ENCODE results near the gene COIL.

The COIL gene

DNA sequence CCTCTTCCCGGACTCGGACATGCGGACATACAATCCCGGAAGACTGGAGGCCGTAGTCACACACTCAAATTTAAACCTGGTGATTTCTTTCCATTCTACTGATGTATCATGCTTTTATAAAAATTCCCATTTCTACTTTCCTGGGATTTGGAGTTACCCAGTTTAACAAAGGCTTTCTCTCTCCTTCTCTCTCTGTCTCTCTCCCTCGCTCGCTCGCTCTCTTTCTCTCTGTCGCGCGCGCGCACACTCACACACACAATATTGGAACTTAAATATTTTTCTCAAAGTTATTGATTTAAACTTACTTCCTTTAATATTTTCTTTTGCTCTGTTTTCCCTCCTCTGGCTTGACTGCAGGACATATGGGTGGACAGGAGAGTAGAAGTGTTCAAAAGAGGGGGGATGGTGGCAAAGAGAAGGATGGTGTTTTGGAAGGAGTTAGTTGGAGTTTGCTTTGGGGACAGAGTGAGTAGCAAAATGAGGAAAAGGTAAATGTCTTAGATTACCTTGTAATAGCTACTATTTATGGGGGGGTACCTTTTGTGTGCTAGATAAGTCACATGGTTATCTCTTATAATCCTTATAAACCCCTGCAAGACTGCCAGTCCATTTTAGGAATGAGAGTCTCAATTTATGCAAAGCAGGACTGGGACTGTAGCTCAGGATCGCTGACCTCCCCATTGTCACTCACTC lies 46.1 kb downstream of the COIL start:
- Histone ChIP-seq H3K9me3 (ENCODE audit: low read length) (no peaks in the 10 kb centered on the region), H3K4me1 (ENCODE audit: insufficient read depth, low read length) (peaks cover 36% of the 10 kb centered on the region), H3K9ac (ENCODE audit: low read length) (peak overlapping the region; percentile 84), H3K27me3 (ENCODE audit: control insufficient read depth in 1 of 2, insufficient read depth in 2 of 2, low read length in 2 of 2) (no peaks in the 10 kb centered on the region), H3K4me3 (ENCODE audit: low read depth in 1 of 2, low read length in 2 of 2) (peak overlapping the region; percentile 80 to 87), H3K36me3 (ENCODE audit: insufficient read depth, low read length) (no peaks in the 10 kb centered on the region), H3K27ac (ENCODE audit: low read depth, low read length) (peak overlapping the region; percentile 86)

DNA sequence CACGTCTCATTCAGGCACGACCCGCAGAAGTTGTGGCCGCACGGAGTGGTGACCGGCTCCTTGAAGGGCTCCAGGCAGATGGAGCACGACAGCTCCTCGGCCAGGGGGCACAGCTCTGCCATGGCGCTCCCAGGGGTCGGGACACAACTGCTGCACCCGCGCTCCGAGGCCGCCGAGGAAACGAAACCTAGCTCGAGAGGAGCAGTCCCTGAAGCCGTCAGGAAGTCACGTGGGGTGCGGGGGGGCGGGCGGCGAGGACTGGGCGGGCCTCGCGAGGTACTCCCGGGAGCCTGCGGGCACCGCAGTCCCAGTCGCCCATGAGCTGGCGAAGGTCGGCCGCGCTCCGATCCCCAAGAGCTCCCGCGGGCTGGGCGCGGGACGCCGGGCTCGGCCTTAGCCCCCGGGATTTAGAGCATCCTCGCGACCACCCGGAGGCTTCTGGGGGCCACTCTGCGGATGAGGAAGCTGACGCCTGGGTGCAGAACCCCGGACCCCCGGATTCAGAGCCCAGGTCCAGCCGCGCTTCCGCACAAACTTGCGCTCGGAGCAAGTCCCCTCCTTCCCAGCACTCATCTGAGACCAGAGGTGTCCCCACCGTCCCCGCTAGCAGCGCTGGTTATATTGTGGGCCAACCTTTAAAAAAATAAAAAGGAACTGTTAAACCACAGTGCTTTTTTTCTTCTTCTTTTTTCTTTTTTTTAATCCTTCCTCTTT lies 46.8 kb downstream of the COIL start, which contains the start of gene TRIM25:
Gene TRIM25, minus strand, starts transcription at position 183 of the 714 bp plus-strand sequence. Its CDS starts 61 bp downstream, at position 122.
- peaks cover 38% of the 10 kb centered on the region for H3K4me1 ChIP-seq (ENCODE audit: insufficient read depth, low read length)
- H3K36me3 ChIP-seq (ENCODE audit: insufficient read depth, low read length) = no peaks in the 10 kb centered on the region
- peak within 1 kb of the TSS; percentile 84 for H3K9ac ChIP-seq (ENCODE audit: low read length)
- H3K27ac ChIP-seq (ENCODE audit: low read depth, low read length) = peak within 1 kb of the TSS; percentile 86
- no peaks in the 10 kb centered on the region for H3K9me3 ChIP-seq (ENCODE audit: low read length)
- peak within 1 kb of the TSS; percentile 80 to 87 for H3K4me3 ChIP-seq (ENCODE audit: low read depth in 1 of 2, low read length in 2 of 2)
- H3K27me3 ChIP-seq (ENCODE audit: control insufficient read depth in 1 of 2, insufficient read depth in 2 of 2, low read length in 2 of 2) = no peaks in the 10 kb centered on the region

DNA sequence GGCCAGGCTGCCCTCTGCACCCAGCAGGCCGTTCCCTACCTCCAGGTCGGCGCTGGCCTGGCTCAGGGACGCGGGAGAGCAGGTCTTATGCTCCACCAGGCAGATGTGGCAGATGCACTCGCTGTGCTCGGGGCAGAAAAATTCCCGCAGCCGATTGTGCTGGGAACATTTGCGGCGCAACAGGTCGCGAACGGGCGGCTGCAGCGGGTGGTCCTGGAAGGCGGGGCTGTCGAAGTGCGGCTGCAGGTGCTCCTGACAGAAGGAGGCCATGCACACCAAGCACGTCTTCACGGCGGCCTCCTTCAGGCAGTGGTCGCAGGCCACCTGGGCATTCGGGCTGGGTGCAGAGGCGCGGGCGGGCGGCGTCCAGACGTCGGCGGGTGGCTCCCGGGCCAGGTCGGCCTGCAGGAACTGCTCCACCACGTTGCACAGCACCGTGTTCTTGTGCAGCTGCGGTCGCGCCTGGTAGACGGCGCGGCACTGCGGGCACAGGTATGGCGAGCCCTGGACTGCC lies 47.4 kb downstream of the COIL start:
- H3K36me3 ChIP-seq (ENCODE audit: insufficient read depth, low read length) = peaks cover 4% of the 10 kb centered on the region
- H3K9ac ChIP-seq (ENCODE audit: low read length) = peak overlapping the region; percentile 59
- no peaks in the 10 kb centered on the region for H3K27me3 ChIP-seq (ENCODE audit: control insufficient read depth in 1 of 2, insufficient read depth in 2 of 2, low read length in 2 of 2)
- H3K4me3 ChIP-seq (ENCODE audit: low read depth in 1 of 2, low read length in 2 of 2) = peak overlapping the region; percentile 80 to 87
- H3K4me1 ChIP-seq (ENCODE audit: insufficient read depth, low read length) = peaks cover 42% of the 10 kb centered on the region
- peak overlapping the region; percentile 86 for H3K27ac ChIP-seq (ENCODE audit: low read depth, low read length)
- no peaks in the 10 kb centered on the region for H3K9me3 ChIP-seq (ENCODE audit: low read length)

DNA sequence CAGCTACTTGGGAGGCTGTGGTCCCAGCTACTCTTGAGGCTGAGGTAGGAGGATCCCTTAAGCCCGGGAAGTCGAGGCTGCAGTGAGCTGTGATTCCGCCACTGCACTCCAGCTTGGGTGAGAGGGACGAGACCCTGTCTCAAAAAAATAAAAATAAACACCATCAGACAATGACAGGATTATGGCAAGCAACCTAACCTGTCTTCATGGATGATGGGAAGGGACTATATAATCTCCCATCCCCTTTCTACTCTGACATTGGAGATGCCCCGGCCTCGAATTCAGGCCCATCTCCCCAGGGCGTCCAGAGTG lies 47.9 kb downstream of the COIL start:
- Histone ChIP-seq H3K9me3 (ENCODE audit: low read length) (no peaks in the 10 kb centered on the region), H3K9ac (ENCODE audit: low read length) (peak overlapping the region; percentile 59), H3K4me3 (ENCODE audit: low read depth in 1 of 2, low read length in 2 of 2) (peak overlapping the region; percentile 80 to 87), H3K27ac (ENCODE audit: low read depth, low read length) (peak overlapping the region; percentile 86), H3K27me3 (ENCODE audit: control insufficient read depth in 1 of 2, insufficient read depth in 2 of 2, low read length in 2 of 2) (no peaks in the 10 kb centered on the region), H3K36me3 (ENCODE audit: insufficient read depth, low read length) (peaks cover 6% of the 10 kb centered on the region), H3K4me1 (ENCODE audit: insufficient read depth, low read length) (peaks cover 42% of the 10 kb centered on the region)

DNA sequence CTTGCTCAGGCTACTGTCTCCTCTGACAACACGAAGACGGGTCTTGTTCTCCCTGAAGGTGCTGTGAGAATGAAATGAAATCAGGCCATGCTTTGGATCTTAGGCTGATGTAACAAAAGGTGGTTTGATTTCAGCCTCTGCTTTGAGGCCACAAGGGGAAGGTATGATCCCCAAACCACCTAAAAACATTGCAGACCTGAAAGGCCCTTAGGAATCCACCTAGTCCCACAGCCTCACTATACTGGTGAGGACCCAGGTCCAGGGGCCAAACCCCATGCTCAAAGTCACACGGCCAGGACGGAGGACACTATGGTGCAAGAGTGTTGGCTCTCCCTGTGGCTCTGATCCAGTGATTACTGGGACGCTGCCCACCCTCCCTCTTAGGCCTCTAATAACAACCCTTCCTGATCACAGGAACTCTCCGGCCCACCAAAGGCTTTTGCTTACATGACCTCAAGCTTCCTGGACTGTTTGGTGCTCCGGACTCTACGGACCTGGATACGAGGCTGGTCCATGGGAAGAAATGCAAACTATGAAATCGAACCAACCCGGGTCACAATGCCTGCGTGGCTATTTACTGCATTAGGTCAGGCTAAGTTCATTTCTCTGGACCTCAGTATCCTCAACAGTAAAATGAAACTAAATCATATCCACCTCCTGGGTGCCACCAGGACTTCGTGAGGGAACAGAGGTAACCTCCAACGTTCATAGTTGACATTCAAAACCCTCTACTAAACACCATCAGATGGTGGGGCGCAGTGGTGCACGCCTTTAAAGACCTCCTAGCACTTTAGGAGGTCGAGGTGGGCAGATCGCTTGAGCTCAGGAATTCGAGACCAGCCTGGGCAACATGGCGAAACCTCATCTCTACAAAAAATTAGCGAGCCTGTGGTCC lies 48.5 kb downstream of the COIL start:
- Histone ChIP-seq H3K27me3 (ENCODE audit: control insufficient read depth in 1 of 2, insufficient read depth in 2 of 2, low read length in 2 of 2) (no peaks in the 10 kb centered on the region), H3K9me3 (ENCODE audit: low read length) (no peaks in the 10 kb centered on the region), H3K9ac (ENCODE audit: low read length) (peak overlapping the region; percentile 59), H3K4me1 (ENCODE audit: insufficient read depth, low read length) (peaks cover 42% of the 10 kb centered on the region), H3K36me3 (ENCODE audit: insufficient read depth, low read length) (peaks cover 12% of the 10 kb centered on the region), H3K27ac (ENCODE audit: low read depth, low read length) (peak overlapping the region; percentile 86), H3K4me3 (ENCODE audit: low read depth in 1 of 2, low read length in 2 of 2) (peak overlapping the region; percentile 80 to 87)

DNA sequence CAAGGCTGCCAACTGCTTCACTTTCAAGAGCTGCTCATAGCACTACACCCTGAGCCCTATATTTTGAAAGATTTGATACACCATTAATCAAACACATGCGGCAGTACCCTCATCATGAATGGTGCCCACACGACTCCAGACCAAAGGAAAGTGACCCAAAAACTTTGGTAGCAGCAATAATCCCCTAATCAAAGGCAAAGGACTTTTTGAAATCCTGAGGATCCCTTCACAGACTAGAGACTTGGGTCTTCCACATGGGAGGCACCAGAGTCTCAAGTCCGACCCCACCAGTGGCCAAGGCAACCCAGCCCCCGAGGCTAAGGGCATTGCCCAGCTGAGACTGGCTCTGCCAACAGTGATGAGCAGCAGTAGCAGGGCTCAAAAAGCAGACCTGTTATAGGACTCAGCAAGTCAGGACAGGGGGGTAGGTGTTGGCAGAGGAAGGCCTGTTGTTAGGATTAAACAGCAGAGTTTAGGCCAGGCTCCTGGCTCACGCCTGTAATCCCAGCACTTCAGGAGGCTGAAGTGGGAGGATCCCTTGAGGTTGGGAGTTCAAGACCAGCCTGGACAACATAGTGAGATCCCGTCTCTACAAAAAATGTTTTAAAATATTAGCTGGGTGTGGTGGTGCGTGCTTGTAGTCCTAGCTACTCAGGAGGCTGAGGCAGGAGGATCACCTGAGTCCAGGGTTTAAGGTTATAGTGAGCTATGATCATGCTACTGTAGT lies 50.2 kb downstream of the COIL start:
- H3K4me3 ChIP-seq (ENCODE audit: low read depth in 1 of 2, low read length in 2 of 2) = peak overlapping the region in 1 of 2 donors; percentile 16
- H3K9ac ChIP-seq (ENCODE audit: low read length) = no peak overlapping the region
- no peaks in the 10 kb centered on the region for H3K9me3 ChIP-seq (ENCODE audit: low read length)

DNA sequence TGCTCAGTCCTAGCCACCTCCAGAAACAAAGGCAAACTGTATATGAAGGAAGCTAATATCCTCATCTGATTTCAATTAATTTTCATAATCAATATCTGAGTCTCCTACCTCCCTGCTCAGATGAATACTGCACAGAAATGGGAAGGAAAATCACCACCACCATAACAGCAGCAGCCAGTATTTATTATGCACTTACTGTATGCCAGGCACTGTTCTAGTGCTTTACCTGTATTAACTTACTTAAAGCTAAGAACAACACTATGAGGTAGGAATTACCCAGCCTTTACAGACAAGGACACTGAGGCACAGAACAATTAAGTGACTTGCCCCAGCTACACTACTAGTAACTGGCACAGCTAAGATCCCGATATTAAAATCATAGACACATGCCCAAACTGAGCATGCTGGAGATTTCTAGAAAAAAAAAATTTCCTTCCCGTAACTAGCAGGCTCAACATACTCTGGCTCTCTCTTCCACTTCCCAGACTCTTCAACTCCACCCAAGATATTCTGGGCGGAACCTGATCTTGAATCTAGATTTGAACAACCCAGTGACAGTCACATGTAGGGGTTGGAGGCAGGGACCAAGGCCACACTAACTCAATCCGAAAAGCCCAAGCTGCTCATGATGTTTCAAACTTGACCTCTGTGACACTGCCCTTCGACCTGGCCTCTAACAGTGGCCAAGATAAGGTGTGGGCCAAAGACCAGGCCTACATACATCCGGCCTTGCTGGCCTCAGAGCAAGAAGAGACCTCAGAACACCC lies 50.9 kb downstream of the COIL start:
- peaks cover 19% of the 10 kb centered on the region for H3K36me3 ChIP-seq (ENCODE audit: insufficient read depth, low read length)
- H3K9me3 ChIP-seq (ENCODE audit: low read length) = no peaks in the 10 kb centered on the region
- H3K9ac ChIP-seq (ENCODE audit: low read length) = no peak overlapping the region
- peak overlapping the region in 1 of 2 donors; percentile 16 for H3K4me3 ChIP-seq (ENCODE audit: low read depth in 1 of 2, low read length in 2 of 2)
- no peaks in the 10 kb centered on the region for H3K27me3 ChIP-seq (ENCODE audit: control insufficient read depth in 1 of 2, insufficient read depth in 2 of 2, low read length in 2 of 2)
- H3K27ac ChIP-seq (ENCODE audit: low read depth, low read length) = no peak overlapping the region
- H3K4me1 ChIP-seq (ENCODE audit: insufficient read depth, low read length) = peaks cover 31% of the 10 kb centered on the region

More for the DNA sequence above, 50.2 kb downstream of the COIL start:
- no peak overlapping the region for H3K27ac ChIP-seq (ENCODE audit: low read depth, low read length)
- H3K36me3 ChIP-seq (ENCODE audit: insufficient read depth, low read length) = peaks cover 18% of the 10 kb centered on the region
- no peaks in the 10 kb centered on the region for H3K27me3 ChIP-seq (ENCODE audit: control insufficient read depth in 1 of 2, insufficient read depth in 2 of 2, low read length in 2 of 2)
- H3K4me1 ChIP-seq (ENCODE audit: insufficient read depth, low read length) = peaks cover 39% of the 10 kb centered on the region

DNA sequence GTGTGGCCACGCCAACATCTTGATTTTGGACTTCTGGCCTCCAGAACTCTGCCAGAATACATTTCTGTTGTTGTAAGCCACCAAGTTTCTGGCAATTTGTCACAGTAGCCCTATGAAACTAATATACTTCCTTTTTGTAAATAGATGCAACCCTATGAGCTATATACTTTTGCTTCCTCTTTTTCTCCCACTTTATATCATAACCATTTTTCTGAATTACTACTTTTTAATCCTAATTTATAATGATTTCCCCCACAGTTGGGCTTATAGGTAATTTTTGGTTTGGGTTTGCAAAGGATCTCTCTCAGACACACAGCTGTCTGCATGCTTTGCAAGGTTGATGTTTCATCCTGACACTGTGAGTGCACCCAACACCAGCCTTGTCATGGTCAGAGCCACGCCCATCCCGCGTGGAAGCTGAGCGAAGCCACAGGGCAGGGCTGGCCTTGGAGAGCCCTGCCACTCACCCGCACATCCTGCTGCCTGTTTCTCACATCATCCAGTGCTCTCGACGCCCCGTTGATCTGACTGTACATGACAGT lies 52.8 kb downstream of the COIL start:
- Histone ChIP-seq H3K36me3 (ENCODE audit: insufficient read depth, low read length) (peaks cover 35% of the 10 kb centered on the region), H3K27me3 (ENCODE audit: control insufficient read depth in 1 of 2, insufficient read depth in 2 of 2, low read length in 2 of 2) (no peaks in the 10 kb centered on the region), H3K9me3 (ENCODE audit: low read length) (no peaks in the 10 kb centered on the region), H3K4me3 (ENCODE audit: low read depth in 1 of 2, low read length in 2 of 2) (no peak overlapping the region), H3K9ac (ENCODE audit: low read length) (no peak overlapping the region), H3K27ac (ENCODE audit: low read depth, low read length) (no peak overlapping the region), H3K4me1 (ENCODE audit: insufficient read depth, low read length) (peaks cover 30% of the 10 kb centered on the region)

DNA sequence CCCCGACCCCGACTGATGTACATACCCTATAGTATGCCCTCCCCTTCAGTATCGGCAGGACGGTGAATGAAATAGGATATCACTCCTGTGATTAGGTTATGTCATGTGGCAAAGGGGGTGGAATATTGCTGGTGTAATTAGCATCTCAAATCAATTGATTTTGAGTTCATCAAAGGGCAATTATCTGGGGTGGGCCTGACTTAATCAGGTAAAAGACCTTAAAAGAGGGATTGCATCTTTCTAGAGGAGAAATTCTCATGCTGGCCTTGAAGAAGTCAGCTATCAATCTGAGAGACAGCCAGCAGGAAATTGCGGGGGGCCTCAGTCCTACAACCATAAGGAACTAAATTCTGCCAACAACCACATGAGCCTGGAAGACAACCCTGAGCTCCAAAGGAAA lies 57.3 kb downstream of the COIL start:
- Histone ChIP-seq H3K27ac (ENCODE audit: low read depth, low read length) (no peak overlapping the region), H3K4me1 (ENCODE audit: insufficient read depth, low read length) (no peaks in the 10 kb centered on the region), H3K36me3 (ENCODE audit: insufficient read depth, low read length) (peaks cover 66% of the 10 kb centered on the region), H3K9me3 (ENCODE audit: low read length) (no peaks in the 10 kb centered on the region), H3K9ac (ENCODE audit: low read length) (no peak overlapping the region), H3K27me3 (ENCODE audit: control insufficient read depth in 1 of 2, insufficient read depth in 2 of 2, low read length in 2 of 2) (no peaks in the 10 kb centered on the region), H3K4me3 (ENCODE audit: low read depth in 1 of 2, low read length in 2 of 2) (no peak overlapping the region)

DNA sequence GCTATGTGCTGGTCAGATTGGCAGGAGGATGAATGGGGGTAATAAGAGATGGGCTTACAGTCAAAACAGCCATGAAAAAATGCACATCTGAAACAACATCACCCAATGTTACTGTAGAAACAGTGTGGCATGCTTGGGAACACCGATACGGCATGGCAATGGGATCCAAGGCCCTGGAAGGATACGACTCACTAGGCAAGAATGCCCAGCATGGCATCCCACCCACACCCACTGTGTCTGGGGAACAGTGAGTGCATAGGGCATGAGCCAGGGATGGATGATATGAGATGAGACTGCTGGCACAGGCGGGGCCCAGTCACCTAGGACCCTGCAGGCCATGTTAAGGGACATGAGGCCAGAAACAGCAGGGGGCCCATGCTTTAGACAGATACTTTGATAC lies 58.5 kb downstream of the COIL start:
- Histone ChIP-seq H3K9ac (ENCODE audit: low read length) (no peak overlapping the region), H3K36me3 (ENCODE audit: insufficient read depth, low read length) (peaks cover 65% of the 10 kb centered on the region), H3K9me3 (ENCODE audit: low read length) (no peaks in the 10 kb centered on the region), H3K27me3 (ENCODE audit: control insufficient read depth in 1 of 2, insufficient read depth in 2 of 2, low read length in 2 of 2) (no peaks in the 10 kb centered on the region), H3K4me3 (ENCODE audit: low read depth in 1 of 2, low read length in 2 of 2) (no peak overlapping the region), H3K4me1 (ENCODE audit: insufficient read depth, low read length) (no peaks in the 10 kb centered on the region), H3K27ac (ENCODE audit: low read depth, low read length) (no peak overlapping the region)

All from muscle layer of colon (tissue), 2 donors.